Panc1 (cell line): ENCODE measurements around the gene CCT8. TPM values are rescaled to one million over a fixed set of nuclear protein-coding genes. Genes with fewer than 3 reads are reported as not detected.

Experiments
- ATAC-seq: fragments of 200-7000 bp; cut with Tn5 transposase; 2 replicates; pipeline ENCODE4 v1.9.1; 2020; ENCODE audit warnings: mild to moderate bottlenecking, moderate library complexity
- BruUV-seq: library from RNA; stranded (reverse); fragments of 400-500 nt; replicated peaks from 2 replicates; lab custom pipeline; 2021; lab: Mats Ljungman, UMichigan
- CTCF ChIA-PET: fragments of 300-600 bp; sonication (Branson Sonifier 250); formaldehyde crosslinking; loops from one replicate; lab custom pipeline; 2022; ENCODE audit warnings: antibody characterized with exemption; lab: Charles Lee
- POLR2A ChIA-PET: fragments of 300-600 bp; sonication (Branson Sonifier 250); formaldehyde crosslinking; loops from one replicate; lab custom pipeline; 2022; ENCODE audit warnings: antibody characterized with exemption; lab: Charles Lee
- DNase-seq: peaks from one replicate; pipeline ENCODE4 v3.0.0-alpha.2; 2010; ENCODE audit warnings: low read depth, low spot score
- H3K27ac ChIP-seq: 2 replicates; pipeline ENCODE4 v1.5.1; 2011; ENCODE audit warnings: mild to moderate bottlenecking, low read length, inconsistent platforms
- H3K27me3 ChIP-seq: fragments of 200-500 bp; sonication (Bioruptor generic); 2 replicates; pipeline ENCODE4 v1.6.0; 2014; ENCODE audit warnings: low read length, inconsistent platforms; ENCODE audit not compliant: control insufficient read depth, insufficient read depth
- H3K36me3 ChIP-seq: fragments of 200-500 bp; sonication (Bioruptor generic); 2 replicates; pipeline ENCODE4 v1.5.1; 2014; ENCODE audit warnings: inconsistent platforms, mild to moderate bottlenecking, low read length, moderate library complexity; ENCODE audit not compliant: control insufficient read depth, insufficient read depth
- H3K4me1 ChIP-seq: 2 replicates; pipeline ENCODE4 v1.5.1; 2011; ENCODE audit warnings: inconsistent platforms, mild to moderate bottlenecking, low read length, moderate library complexity; ENCODE audit not compliant: control insufficient read depth, insufficient read depth
- H3K4me3 ChIP-seq, 2 experiments: 2 replicates each; pipeline ENCODE4 v1.5.1; 2011 to 2012; ENCODE audit warnings: low read depth in 2 of 2, low read length in 2 of 2, mild to moderate bottlenecking in 2 of 2, inconsistent platforms in 1 of 2, moderate library complexity in 1 of 2
- H3K9me3 ChIP-seq: fragments of 200-500 bp; sonication (Bioruptor generic); 2 replicates; pipeline ENCODE4 v1.5.1; 2014; ENCODE audit warnings: low read depth, mild to moderate bottlenecking, inconsistent platforms, low read length, moderate library complexity; ENCODE audit not compliant: control insufficient read depth, insufficient read depth
- POLR2AphosphoS5 ChIP-seq: IDR thresholded peaks from 2 replicates; pipeline ENCODE4 v1.6.1; 2012; ENCODE audit warnings: mild to moderate bottlenecking, low read depth, low read length, moderate library complexity
- SIN3A ChIP-seq: IDR thresholded peaks from 2 replicates; pipeline ENCODE4 v1.6.1; 2012; ENCODE audit warnings: low read depth, mild to moderate bottlenecking, low read length, moderate library complexity, borderline replicate concordance; ENCODE audit not compliant: insufficient read depth
- TCF7L2 ChIP-seq: IDR thresholded peaks from 2 replicates; pipeline ENCODE4 v1.6.1; 2011; ENCODE audit warnings: mild to moderate bottlenecking, low read depth, low read length, inconsistent platforms
- in situ Hi-C: cut with HindIII; loops from 2 replicates; pipeline ENCODE4 v1.10.0; 2016; ENCODE audit warnings: low sequenced_read_pairs, low pct_unique_long_range_greater_than_20kb
- intact Hi-C: fragments of 100-400 bp; cut with micrococcal nuclease; formaldehyde crosslinking; loops from one replicate; pipeline ENCODE4 v1.10.0; 2022; ENCODE audit not compliant: unreplicated experiment
- total RNA-seq: library from RNA; stranded (reverse); gene quantifications from one replicate; pipeline ENCODE4 v1.2.1, GENCODE V29; 2021; ENCODE audit not compliant: unreplicated experiment
- TF ChIP-seq, protein P1 (sequence below): fragments of 450-650 bp; IDR thresholded peaks from 2 replicates; pipeline ENCODE4 v1.5.1; 2017; ENCODE audit warnings: mild to moderate bottlenecking
- TF ChIP-seq, protein P2 (sequence below), 2 experiments: IDR thresholded peaks; 2 replicates each; pipeline ENCODE4 v1.6.1; 2011 to 2012; ENCODE audit warnings: low read depth in 2 of 2, control low read depth in 1 of 2, low read length in 1 of 2, mild to moderate bottlenecking in 1 of 2, moderate library complexity in 1 of 2; ENCODE audit not compliant: insufficient read depth in 1 of 2

Gene CCT8
- total RNA-seq, 1 experiment from 2014 or later, result 160 TPM

DNA sequence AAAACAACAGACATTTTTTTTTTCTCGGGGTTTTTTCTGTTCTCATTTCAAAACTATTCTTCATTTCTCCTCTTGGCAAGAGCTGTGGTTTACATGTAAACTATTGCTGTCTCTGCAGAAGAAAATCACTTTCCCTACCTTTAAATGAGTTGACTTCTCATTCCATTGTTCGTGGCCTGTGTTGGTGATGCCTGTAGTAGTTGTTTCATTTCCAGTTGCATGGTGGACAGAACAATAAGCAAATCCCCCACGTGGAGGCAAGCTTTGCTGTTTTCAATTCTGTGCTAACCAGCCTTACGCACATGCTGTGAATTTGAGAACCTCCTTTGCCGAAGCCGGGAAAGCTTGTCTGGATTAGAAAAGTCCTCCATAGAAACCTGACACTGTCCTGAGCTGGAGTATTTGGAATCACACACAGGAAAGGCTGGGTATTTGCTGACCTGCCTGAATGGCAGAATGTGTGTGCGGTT lies 30.8 kb upstream of the CCT8 start:
- TF ChIP-seq, protein P1, sequence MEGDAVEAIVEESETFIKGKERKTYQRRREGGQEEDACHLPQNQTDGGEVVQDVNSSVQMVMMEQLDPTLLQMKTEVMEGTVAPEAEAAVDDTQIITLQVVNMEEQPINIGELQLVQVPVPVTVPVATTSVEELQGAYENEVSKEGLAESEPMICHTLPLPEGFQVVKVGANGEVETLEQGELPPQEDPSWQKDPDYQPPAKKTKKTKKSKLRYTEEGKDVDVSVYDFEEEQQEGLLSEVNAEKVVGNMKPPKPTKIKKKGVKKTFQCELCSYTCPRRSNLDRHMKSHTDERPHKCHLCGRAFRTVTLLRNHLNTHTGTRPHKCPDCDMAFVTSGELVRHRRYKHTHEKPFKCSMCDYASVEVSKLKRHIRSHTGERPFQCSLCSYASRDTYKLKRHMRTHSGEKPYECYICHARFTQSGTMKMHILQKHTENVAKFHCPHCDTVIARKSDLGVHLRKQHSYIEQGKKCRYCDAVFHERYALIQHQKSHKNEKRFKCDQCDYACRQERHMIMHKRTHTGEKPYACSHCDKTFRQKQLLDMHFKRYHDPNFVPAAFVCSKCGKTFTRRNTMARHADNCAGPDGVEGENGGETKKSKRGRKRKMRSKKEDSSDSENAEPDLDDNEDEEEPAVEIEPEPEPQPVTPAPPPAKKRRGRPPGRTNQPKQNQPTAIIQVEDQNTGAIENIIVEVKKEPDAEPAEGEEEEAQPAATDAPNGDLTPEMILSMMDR, result no peak
- no peak for TF ChIP-seq POLR2AphosphoS5
- TF ChIP-seq TCF7L2, result no peak
- TF ChIP-seq, protein P2, sequence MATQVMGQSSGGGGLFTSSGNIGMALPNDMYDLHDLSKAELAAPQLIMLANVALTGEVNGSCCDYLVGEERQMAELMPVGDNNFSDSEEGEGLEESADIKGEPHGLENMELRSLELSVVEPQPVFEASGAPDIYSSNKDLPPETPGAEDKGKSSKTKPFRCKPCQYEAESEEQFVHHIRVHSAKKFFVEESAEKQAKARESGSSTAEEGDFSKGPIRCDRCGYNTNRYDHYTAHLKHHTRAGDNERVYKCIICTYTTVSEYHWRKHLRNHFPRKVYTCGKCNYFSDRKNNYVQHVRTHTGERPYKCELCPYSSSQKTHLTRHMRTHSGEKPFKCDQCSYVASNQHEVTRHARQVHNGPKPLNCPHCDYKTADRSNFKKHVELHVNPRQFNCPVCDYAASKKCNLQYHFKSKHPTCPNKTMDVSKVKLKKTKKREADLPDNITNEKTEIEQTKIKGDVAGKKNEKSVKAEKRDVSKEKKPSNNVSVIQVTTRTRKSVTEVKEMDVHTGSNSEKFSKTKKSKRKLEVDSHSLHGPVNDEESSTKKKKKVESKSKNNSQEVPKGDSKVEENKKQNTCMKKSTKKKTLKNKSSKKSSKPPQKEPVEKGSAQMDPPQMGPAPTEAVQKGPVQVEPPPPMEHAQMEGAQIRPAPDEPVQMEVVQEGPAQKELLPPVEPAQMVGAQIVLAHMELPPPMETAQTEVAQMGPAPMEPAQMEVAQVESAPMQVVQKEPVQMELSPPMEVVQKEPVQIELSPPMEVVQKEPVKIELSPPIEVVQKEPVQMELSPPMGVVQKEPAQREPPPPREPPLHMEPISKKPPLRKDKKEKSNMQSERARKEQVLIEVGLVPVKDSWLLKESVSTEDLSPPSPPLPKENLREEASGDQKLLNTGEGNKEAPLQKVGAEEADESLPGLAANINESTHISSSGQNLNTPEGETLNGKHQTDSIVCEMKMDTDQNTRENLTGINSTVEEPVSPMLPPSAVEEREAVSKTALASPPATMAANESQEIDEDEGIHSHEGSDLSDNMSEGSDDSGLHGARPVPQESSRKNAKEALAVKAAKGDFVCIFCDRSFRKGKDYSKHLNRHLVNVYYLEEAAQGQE (IDR thresholded peaks at IDR 0.05; ENCODE audit: insufficient read depth in 1 of 2, low read depth in 2 of 2, low read length in 1 of 2), result no peak
- no peak for TF ChIP-seq SIN3A
- CTCF ChIA-PET, result no interaction called here
- ATAC-seq, result no peak
- DNase-seq, result no peak
- POLR2A ChIA-PET, result no interaction called here
- no peaks in the 10 kb centered on the region for H3K27me3 ChIP-seq
- in situ Hi-C loops (no loop called here), intact Hi-C loops (no loop called here)
- no peaks in the 10 kb centered on the region for H3K9me3 ChIP-seq
- no peaks in the 10 kb centered on the region for H3K4me1 ChIP-seq
- H3K27ac ChIP-seq, result no peak overlapping the region
- no peak overlapping the region for H3K4me3 ChIP-seq
- H3K36me3 ChIP-seq, result no peaks in the 10 kb centered on the region
- BruUV-seq, result no TSS peak

DNA sequence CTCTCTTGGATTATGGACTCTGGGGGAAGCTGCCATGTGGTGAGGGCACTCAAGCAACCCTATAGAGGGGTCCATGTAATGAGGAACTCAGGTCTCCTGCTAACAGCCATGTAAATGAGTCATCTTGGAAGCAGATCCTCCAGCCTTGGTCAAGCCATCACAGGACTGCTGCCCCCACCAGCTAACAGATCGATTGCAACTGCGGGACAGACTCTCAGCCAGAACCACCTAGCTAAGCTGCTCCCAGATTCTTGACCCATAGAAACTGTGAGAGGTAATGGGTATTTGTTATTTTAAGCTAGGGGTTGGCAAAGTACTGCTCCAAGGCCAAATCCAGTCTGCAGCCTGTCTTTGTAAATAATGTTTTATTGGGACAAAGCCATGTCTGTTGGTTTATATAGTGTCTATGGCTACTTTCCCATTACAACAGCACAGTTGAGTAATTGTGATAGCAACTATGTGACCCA lies 29.4 kb upstream of the CCT8 start:
- POLR2A ChIA-PET, result no interaction called here
- in situ Hi-C loops, result no loop called here
- CTCF ChIA-PET, result interaction anchor here (0.5 kb wide), 1 partner anchor 263 kb away, joined by 5 read pairs; no protein-coding TSS in a partner anchor

More for the DNA sequence above, 29.4 kb upstream of the CCT8 start:
- no TSS peak for BruUV-seq
- Histone ChIP-seq H3K36me3 (no peaks in the 10 kb centered on the region), H3K4me1 (no peaks in the 10 kb centered on the region), H3K9me3 (no peaks in the 10 kb centered on the region), H3K4me3 (no peak overlapping the region), H3K27ac (no peak overlapping the region), H3K27me3 (no peaks in the 10 kb centered on the region)
- intact Hi-C loops, result no loop called here
- ATAC-seq (no peak), DNase-seq (no peak)
- TF ChIP-seq TCF7L2 (no peak), POLR2AphosphoS5 (no peak), SIN3A (no peak)
- TF ChIP-seq, protein P2 (IDR thresholded peaks at IDR 0.05; ENCODE audit: insufficient read depth in 1 of 2, low read depth in 2 of 2, low read length in 1 of 2), result no peak
- TF ChIP-seq, protein P1, result no peak
